Measurements from ENCODE around the gene SERTAD4.

DNA sequence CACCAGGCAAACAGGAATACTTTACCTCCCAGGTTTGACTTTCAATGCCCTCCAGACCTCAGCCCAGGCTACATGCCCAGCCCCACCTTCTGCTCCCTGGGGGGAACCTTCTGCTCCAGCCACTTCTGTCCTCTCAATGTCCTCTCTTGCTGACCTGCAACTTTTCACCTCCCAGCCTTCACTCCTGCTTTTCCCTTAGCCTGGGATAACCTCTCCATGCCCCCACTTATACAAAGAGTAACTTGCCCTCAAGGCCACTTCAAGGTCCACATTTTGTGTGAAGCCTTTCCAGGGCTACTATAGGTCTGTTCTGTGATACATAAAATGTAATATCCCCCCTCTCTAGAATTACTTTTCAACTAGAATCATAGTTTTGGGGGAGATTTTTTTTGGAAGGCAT lies 21.7 kb downstream of the SERTAD4 start:
- no peak for TF ChIP-seq CTCF (IDR thresholded peaks at IDR 0.05; ENCODE audit: low read depth, low read length, missing input control)
- TF ChIP-seq TAF1 (conservative IDR thresholded peaks at IDR 0.05): no peak
- TF ChIP-seq JUND (IDR thresholded peaks at IDR 0.05): no peak
- no peak for TF ChIP-seq MAX (IDR thresholded peaks at IDR 0.05)
- no peak for TF ChIP-seq RAD21 (IDR thresholded peaks at IDR 0.05)
